Measurements from ENCODE around the gene FYB1. TPM values are rescaled to one million over a fixed set of nuclear protein-coding genes. Genes with fewer than 3 reads are reported as not detected.
"Not testable (repeated sequence)": the region's sequence is repeated elsewhere in the genome, so short reads cannot be mapped to it uniquely, and the experiment has no call there.

Gene FYB1
- total RNA-seq, 2 experiments from 2014 or later, result 0.16 TPM; not detected in 1

DNA sequence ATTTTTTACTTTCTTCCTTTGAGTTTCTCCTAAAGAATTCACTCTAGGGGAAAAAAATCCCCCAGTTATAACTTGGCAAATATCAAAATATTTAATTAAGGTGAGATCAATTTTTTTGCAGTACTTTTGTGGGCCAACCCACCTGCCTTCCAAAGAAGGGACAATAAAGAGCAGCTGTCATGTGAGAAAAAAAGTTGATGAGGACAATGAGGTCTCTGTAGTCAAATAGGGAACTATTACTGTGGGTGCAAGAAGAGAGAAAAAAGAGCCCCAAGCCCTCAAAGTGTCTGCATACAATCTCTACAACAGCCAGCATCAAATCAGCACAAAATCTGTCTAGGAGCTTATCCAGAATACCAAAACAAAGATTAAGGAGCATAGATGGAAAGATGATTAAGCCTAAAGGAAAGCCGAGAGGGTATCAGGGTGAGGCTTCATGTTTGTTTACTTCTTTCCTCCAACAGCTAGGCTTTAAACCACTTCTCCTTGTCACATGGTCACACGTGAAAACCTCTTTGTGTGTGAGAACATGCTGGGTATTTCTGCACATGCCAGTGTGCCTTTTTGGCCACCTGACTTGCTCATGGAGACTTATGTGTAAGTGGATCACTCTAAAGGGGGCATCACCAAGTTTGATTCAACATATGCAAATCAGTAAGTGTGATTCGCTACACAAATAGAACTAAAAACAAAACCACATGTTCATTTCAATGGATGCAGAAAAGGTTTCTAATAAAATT, 19.2 kb upstream of the FYB1 start:
- no peaks in the 10 kb centered on the region for H3K4me1 ChIP-seq (ENCODE audit: insufficient read depth, low read length, poor library complexity, severe bottlenecking)
- H3K9me2 ChIP-seq (ENCODE audit: insufficient read depth, low read length), result no peaks in the 10 kb centered on the region
- no TSS peak for BruUV-seq (replicated peaks)
- no peaks in the 10 kb centered on the region for H4K20me1 ChIP-seq (ENCODE audit: insufficient read depth, low read length)
- no peak overlapping the region for H2AFZ ChIP-seq (ENCODE audit: low read length)
- no peak overlapping the region for H3K4me3 ChIP-seq (ENCODE audit: low read depth, low read length, poor library complexity, severe bottlenecking)
- intact Hi-C loops (cut with micrococcal nuclease; ENCODE audit: unreplicated experiment), result no loop called here
- DNase-seq (ENCODE audit: low spot score), result no peak
- no peaks in the 10 kb centered on the region for H3K36me3 ChIP-seq (ENCODE audit: insufficient read depth, low read length)
- TF ChIP-seq, protein P1, sequence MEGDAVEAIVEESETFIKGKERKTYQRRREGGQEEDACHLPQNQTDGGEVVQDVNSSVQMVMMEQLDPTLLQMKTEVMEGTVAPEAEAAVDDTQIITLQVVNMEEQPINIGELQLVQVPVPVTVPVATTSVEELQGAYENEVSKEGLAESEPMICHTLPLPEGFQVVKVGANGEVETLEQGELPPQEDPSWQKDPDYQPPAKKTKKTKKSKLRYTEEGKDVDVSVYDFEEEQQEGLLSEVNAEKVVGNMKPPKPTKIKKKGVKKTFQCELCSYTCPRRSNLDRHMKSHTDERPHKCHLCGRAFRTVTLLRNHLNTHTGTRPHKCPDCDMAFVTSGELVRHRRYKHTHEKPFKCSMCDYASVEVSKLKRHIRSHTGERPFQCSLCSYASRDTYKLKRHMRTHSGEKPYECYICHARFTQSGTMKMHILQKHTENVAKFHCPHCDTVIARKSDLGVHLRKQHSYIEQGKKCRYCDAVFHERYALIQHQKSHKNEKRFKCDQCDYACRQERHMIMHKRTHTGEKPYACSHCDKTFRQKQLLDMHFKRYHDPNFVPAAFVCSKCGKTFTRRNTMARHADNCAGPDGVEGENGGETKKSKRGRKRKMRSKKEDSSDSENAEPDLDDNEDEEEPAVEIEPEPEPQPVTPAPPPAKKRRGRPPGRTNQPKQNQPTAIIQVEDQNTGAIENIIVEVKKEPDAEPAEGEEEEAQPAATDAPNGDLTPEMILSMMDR (conservative IDR thresholded peaks at IDR 0.05; ENCODE audit: low read length), result no peak
- TF ChIP-seq EZH2phosphoT487 (IDR thresholded peaks at IDR 0.05; ENCODE audit: borderline replicate concordance, low read depth, low read length), result no peak
- H3K79me2 ChIP-seq (ENCODE audit: insufficient read depth, low read depth, low read length), result no peaks in the 10 kb centered on the region
- H3K4me2 ChIP-seq (ENCODE audit: low read length), result no peak overlapping the region
- no peaks in the 10 kb centered on the region for H3K9me3 ChIP-seq (ENCODE audit: low read length)
- ChIA-PET CTCF (ENCODE audit: unreplicated experiment) (no interaction called here), POLR2A (interaction anchor here (0.6 kb wide), 1 partner anchor 16 kb away, joined by 3 read pairs; no protein-coding TSS in a partner anchor)
- no peak overlapping the region for H3K27ac ChIP-seq (ENCODE audit: low read depth, low read length, poor library complexity, severe bottlenecking)

DNA sequence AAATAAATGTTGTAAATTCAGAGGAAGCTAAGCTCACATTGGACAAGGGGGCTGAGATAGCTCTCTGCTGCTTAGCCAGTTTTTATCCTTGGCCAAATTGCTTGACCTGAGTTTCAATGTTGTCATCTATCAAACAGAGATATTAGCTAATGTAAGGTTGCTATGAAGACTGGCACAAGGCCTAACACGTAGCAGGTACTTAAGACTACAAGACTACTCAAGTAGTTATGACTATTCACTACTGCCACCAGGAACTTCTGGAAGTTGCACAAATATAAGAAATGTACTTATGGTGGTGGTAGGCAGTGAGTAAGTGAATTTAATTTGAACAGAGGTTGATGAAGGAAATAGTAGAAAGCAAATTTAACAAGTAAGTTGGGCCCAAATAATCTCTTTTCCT, 17.4 kb upstream of the FYB1 start:
- intact Hi-C loops (cut with micrococcal nuclease; ENCODE audit: unreplicated experiment), result no loop called here
- no TSS peak for BruUV-seq (replicated peaks)
- ChIA-PET POLR2A (interaction anchor here (1.2 kb wide), 1 partner anchor 13 kb away, joined by 5 read pairs; no protein-coding TSS in a partner anchor), CTCF (ENCODE audit: unreplicated experiment) (no interaction called here)
- Histone ChIP-seq H3K9me2 (ENCODE audit: insufficient read depth, low read length) (no peaks in the 10 kb centered on the region), H3K4me1 (ENCODE audit: insufficient read depth, low read length, poor library complexity, severe bottlenecking) (no peaks in the 10 kb centered on the region), H4K20me1 (ENCODE audit: insufficient read depth, low read length) (no peaks in the 10 kb centered on the region), H3K9me3 (ENCODE audit: low read length) (no peaks in the 10 kb centered on the region), H3K27ac (ENCODE audit: low read depth, low read length, poor library complexity, severe bottlenecking) (no peak overlapping the region), H3K4me3 (ENCODE audit: low read depth, low read length, poor library complexity, severe bottlenecking) (no peak overlapping the region), H3K79me2 (ENCODE audit: insufficient read depth, low read depth, low read length) (no peaks in the 10 kb centered on the region), H2AFZ (ENCODE audit: low read length) (no peak overlapping the region), H3K36me3 (ENCODE audit: insufficient read depth, low read length) (no peaks in the 10 kb centered on the region), H3K4me2 (ENCODE audit: low read length) (no peak overlapping the region)
- TF ChIP-seq, protein P1 (conservative IDR thresholded peaks at IDR 0.05; ENCODE audit: low read length), result no peak
- no peak for TF ChIP-seq EZH2phosphoT487 (IDR thresholded peaks at IDR 0.05; ENCODE audit: borderline replicate concordance, low read depth, low read length)
- no peak for DNase-seq (ENCODE audit: low spot score)

DNA sequence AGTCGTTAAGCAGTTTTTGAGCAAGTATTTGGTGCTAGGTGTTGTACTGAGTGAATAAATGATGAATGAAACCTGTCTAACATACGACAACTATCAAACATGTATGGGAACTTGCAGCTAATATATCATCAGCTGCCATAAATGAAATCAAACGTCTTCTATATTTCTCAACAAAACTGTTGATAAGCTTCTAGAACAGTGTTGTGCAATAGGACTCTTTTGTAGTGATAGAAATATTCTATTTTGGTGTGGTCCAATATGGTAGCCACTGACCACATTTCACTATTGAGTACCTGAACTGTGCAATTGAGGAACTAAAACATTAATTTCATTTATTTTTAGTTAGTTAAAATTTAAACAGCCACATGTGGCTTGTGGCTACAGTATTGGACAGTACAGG, 16.3 kb upstream of the FYB1 start:
- BruUV-seq (replicated peaks), result no TSS peak
- H3K36me3 ChIP-seq (ENCODE audit: insufficient read depth, low read length), result no peaks in the 10 kb centered on the region
- DNase-seq (ENCODE audit: low spot score), result no peak

DNA sequence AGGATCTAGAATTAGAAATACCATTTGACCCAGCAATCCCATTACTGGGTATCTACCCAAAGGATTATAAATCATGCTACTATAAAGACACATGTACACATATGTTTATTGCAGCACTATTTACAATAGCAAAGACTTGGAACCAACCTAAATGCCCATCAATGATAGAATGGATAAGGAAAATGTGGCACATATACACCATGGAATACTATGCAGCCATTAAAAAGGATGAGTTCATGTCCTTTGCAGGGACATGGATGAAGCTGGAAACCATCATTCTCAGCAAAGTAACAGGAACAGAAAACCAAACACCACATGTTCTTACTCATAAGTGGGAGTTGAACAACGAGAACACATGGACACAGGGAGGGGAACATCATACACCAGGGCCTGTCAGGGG, 15.1 kb upstream of the FYB1 start:
- H2AFZ ChIP-seq (ENCODE audit: low read length); H3K4me1 ChIP-seq (ENCODE audit: insufficient read depth, low read length, poor library complexity, severe bottlenecking); H4K20me1 ChIP-seq (ENCODE audit: insufficient read depth, low read length); H3K9me2 ChIP-seq (ENCODE audit: insufficient read depth, low read length); H3K36me3 ChIP-seq (ENCODE audit: insufficient read depth, low read length); POLR2A ChIA-PET; BruUV-seq (replicated peaks); H3K4me2 ChIP-seq (ENCODE audit: low read length); DNase-seq (ENCODE audit: low spot score); H3K27ac ChIP-seq (ENCODE audit: low read depth, low read length, poor library complexity, severe bottlenecking); intact Hi-C loops (cut with micrococcal nuclease; ENCODE audit: unreplicated experiment); H3K79me2 ChIP-seq (ENCODE audit: insufficient read depth, low read depth, low read length); CTCF ChIA-PET (ENCODE audit: unreplicated experiment); H3K4me3 ChIP-seq (ENCODE audit: low read depth, low read length, poor library complexity, severe bottlenecking); H3K9me3 ChIP-seq (ENCODE audit: low read length): not testable (repeated sequence)

More for the DNA sequence above, 16.3 kb upstream of the FYB1 start:
- TF ChIP-seq, protein P1 (conservative IDR thresholded peaks at IDR 0.05; ENCODE audit: low read length), result no peak
- TF ChIP-seq EZH2phosphoT487 (IDR thresholded peaks at IDR 0.05; ENCODE audit: borderline replicate concordance, low read depth, low read length), result no peak
- no peak overlapping the region for H3K4me3 ChIP-seq (ENCODE audit: low read depth, low read length, poor library complexity, severe bottlenecking)
- ChIA-PET CTCF (ENCODE audit: unreplicated experiment) (no interaction called here), POLR2A (interaction anchor here (0.8 kb wide), 1 partner anchor 33 kb away, joined by 4 read pairs; no protein-coding TSS in a partner anchor)
- no peaks in the 10 kb centered on the region for H3K4me1 ChIP-seq (ENCODE audit: insufficient read depth, low read length, poor library complexity, severe bottlenecking)
- H3K9me3 ChIP-seq (ENCODE audit: low read length), result no peaks in the 10 kb centered on the region
- H4K20me1 ChIP-seq (ENCODE audit: insufficient read depth, low read length), result no peaks in the 10 kb centered on the region
- no peaks in the 10 kb centered on the region for H3K9me2 ChIP-seq (ENCODE audit: insufficient read depth, low read length)
- H3K79me2 ChIP-seq (ENCODE audit: insufficient read depth, low read depth, low read length), result no peaks in the 10 kb centered on the region
- intact Hi-C loops (cut with micrococcal nuclease; ENCODE audit: unreplicated experiment), result no loop called here
- H3K27ac ChIP-seq (ENCODE audit: low read depth, low read length, poor library complexity, severe bottlenecking), result no peak overlapping the region
- H2AFZ ChIP-seq (ENCODE audit: low read length), result no peak overlapping the region
- no peak overlapping the region for H3K4me2 ChIP-seq (ENCODE audit: low read length)
